ENCODE results near the gene GOLGA7B.
"Not testable (repeated sequence)": the region's sequence is repeated elsewhere in the genome, so short reads cannot be mapped to it uniquely, and the experiment has no call there.

GOLGA7B gene

DNA sequence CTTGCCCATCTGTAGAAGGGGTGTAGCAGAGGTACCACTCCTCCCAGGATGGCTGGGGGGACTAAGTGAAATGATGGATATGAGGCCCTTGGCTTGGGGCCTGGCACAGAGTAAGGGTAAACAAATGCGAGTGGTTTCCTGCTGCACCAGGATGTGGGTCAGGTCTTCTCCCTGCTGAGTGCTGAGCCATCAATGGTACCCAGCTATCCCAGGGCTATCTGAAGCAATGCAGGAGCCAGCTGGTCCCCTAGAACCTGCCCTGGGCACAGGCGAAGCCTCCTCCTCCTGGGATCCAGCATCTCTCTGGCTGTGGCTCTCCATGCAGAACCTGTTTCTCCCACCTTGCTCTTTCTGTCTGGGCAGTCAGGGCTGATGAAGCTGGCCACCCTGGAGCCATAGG, 20.9 kb upstream of the GOLGA7B start:
- TF ChIP-seq, protein P1, sequence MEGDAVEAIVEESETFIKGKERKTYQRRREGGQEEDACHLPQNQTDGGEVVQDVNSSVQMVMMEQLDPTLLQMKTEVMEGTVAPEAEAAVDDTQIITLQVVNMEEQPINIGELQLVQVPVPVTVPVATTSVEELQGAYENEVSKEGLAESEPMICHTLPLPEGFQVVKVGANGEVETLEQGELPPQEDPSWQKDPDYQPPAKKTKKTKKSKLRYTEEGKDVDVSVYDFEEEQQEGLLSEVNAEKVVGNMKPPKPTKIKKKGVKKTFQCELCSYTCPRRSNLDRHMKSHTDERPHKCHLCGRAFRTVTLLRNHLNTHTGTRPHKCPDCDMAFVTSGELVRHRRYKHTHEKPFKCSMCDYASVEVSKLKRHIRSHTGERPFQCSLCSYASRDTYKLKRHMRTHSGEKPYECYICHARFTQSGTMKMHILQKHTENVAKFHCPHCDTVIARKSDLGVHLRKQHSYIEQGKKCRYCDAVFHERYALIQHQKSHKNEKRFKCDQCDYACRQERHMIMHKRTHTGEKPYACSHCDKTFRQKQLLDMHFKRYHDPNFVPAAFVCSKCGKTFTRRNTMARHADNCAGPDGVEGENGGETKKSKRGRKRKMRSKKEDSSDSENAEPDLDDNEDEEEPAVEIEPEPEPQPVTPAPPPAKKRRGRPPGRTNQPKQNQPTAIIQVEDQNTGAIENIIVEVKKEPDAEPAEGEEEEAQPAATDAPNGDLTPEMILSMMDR (IDR thresholded peaks at IDR 0.05; ENCODE audit: control insufficient read depth, insufficient read depth, low read depth, low read length, missing control alignments): no peak
- no peak for DNase-seq (ENCODE audit: low read depth)
- H3K4me3 ChIP-seq (ENCODE audit: control insufficient read depth, low read depth, low read length): no peak overlapping the region

DNA sequence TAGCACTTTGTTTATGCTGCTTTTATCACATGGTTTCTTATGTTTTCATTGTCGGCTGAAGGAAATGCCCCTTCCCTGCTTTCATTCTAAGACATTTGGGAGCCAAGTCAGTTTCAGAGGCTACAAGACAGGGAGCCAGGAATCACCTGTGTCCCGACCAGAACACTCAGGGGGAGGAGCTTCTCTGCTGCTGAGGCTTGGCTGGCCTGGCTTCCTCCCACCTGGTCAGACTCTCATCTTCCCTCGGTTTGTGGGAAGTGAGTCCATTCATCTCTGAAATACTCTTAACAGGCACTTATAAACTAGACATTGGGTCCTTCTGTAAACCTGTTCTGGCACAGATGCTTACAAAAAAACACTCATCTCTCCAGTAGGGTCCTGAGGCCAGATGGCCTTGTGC, 19.6 kb upstream of the GOLGA7B start:
- no peak for DNase-seq (ENCODE audit: low read depth)
- TF ChIP-seq, protein P1 (IDR thresholded peaks at IDR 0.05; ENCODE audit: control insufficient read depth, insufficient read depth, low read depth, low read length, missing control alignments): no peak
- H3K4me3 ChIP-seq (ENCODE audit: control insufficient read depth, low read depth, low read length): no peak overlapping the region

DNA sequence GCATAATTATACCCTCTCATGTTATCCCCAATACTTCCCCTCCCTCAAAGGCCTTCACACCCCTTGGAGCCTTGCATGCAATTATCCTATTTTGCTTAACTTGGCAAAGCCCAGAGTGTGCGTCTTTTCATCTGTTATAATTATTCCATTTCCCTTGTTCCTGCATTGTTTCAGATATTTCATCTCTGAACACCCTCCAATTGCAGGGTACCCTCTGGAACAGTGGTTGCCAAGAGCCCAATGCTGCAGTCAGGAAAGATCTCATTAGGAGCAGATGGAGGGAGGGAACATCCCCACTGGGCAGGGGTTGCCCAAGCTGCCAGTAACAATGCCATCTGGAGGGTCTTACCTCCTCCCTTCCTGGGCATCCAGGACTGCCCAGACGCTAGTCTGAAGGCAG, 18.4 kb upstream of the GOLGA7B start:
- DNase-seq (ENCODE audit: low read depth): no peak
- TF ChIP-seq, protein P1 (IDR thresholded peaks at IDR 0.05; ENCODE audit: control insufficient read depth, insufficient read depth, low read depth, low read length, missing control alignments): no peak
- no peak overlapping the region for H3K4me3 ChIP-seq (ENCODE audit: control insufficient read depth, low read depth, low read length)

DNA sequence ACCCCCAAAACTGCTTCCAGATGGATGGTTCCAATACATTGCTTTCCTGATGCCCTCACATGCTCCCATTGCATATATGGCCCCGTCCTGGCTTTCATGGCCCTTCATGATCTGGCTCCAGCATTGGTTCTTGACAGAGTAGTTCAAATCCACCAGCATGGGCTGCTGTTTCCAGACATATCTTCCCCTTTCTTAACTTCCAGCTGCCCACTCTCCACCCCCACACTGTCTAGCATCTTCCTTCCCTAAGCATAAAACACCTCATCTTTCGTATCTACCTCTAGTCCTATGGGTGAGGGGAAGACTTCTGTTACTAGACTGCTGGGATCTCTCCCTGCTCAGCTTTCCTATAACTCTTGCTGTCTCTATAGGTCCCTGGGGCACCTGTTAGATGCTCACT, 13.2 kb upstream of the GOLGA7B start:
- no peak for DNase-seq (ENCODE audit: low read depth)
- H3K4me3 ChIP-seq (ENCODE audit: control insufficient read depth, low read depth, low read length): no peak overlapping the region
- TF ChIP-seq, protein P1 (IDR thresholded peaks at IDR 0.05; ENCODE audit: control insufficient read depth, insufficient read depth, low read depth, low read length, missing control alignments): no peak

DNA sequence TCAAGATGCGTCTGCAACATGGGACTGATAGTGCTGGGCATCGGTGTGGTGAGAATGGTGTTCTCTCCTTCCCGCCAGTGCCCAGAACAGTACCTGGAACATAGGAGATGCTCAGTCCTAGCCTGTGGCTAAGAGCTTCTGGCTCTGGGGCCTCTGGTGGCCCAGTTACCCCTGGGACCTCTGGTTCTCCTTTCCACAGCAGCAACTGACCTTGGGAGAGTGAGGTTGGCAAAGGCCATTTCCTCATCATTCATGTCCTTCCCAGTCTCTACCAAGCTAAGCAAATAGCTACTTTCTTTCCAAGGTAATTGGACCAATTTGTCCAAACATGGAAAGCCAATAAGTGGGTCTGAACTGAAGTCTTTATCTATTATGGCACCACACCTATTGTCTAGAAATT, 11.6 kb upstream of the GOLGA7B start:
- TF ChIP-seq, protein P1 (IDR thresholded peaks at IDR 0.05; ENCODE audit: control insufficient read depth, insufficient read depth, low read depth, low read length, missing control alignments): no peak

DNA sequence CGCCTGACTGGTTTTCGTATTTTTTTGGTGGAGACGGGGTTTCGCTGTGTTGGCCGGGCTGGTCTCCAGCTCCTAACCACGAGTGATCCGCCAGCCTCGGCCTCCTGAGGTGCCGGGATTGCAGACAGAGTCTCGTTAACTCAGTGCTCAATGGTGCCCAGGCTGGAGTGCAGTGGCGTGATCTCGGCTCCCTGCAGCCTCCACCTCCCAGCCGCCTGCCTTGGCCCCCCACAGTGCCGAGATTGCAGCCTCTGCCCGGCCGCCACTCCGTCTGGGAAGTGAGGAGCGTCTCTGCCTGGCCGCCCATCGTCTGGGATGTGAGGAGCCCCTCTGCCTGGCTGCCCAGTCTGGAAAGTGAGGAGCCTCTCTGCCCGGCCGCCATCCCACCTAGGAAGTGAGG, 8.5 kb upstream of the GOLGA7B start:
- H3K4me3 ChIP-seq (ENCODE audit: control insufficient read depth, low read depth, low read length); DNase-seq (ENCODE audit: low read depth): not testable (repeated sequence)

More for the DNA sequence above, 11.6 kb upstream of the GOLGA7B start:
- H3K4me3 ChIP-seq (ENCODE audit: control insufficient read depth, low read depth, low read length): no peak overlapping the region
- DNase-seq (ENCODE audit: low read depth): no peak

DNA sequence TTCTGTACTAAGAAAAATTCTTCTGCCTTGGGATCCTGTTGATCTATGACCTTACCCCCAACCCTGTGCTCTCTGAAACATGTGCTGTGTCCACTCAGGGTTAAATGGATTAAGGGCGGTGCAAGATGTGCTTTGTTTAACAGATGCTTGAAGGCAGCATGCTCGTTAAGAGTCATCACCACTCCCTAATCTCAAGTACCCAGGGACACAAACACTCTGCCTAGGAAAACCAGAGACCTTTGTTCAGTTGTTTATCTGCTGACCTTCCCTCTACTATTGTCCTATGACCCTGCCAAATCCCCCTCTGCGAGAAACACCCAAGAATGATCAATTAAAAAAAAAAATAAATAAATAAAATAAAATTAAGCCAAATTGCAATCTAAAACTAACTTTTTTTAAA, 7.5 kb upstream of the GOLGA7B start:
- DNase-seq (ENCODE audit: low read depth); H3K4me3 ChIP-seq (ENCODE audit: control insufficient read depth, low read depth, low read length): not testable (repeated sequence)

DNA sequence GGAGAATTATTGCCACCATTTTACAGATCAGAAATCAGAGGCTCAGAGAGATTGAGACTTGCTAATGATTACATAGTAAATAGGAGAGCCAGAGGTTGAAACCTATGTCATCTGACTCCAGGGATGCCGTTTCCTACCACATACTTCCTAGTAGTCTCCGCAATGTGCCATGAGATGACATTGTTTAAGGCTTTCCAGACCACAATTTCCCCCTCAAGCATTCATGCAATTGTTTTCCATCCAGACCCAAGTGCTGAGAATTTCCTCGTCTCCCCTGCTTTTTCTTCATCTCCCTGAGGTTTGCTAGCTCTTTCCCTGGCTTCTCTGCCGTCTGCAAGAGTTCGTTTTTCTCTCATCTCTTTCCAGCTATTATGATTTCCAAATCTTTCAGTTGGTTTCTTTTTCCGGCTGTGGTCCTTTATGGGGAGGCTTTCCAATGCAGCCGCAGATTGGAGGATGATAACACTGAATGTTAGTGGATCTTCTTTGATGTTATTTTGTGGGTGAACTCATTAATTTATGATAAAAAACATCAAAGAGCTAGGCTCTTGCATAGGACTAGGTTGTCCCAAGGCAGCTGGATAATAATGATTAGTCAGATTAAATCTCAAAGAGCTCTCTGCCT, 6.9 kb upstream of the GOLGA7B start:
- no peak for DNase-seq (ENCODE audit: low read depth)
- TF ChIP-seq, protein P1 (IDR thresholded peaks at IDR 0.05; ENCODE audit: control insufficient read depth, insufficient read depth, low read depth, low read length, missing control alignments): no peak
- no peak overlapping the region for H3K4me3 ChIP-seq (ENCODE audit: control insufficient read depth, low read depth, low read length)

Measured in AG09309 (cell line).